Fibroblast of skin of back (primary cell): ENCODE data around the gene KCP.

Source experiments
- DNase-seq: peaks from one replicate; pipeline ENCODE4 v3.0.0-alpha.2; 2013

KCP gene

DNA sequence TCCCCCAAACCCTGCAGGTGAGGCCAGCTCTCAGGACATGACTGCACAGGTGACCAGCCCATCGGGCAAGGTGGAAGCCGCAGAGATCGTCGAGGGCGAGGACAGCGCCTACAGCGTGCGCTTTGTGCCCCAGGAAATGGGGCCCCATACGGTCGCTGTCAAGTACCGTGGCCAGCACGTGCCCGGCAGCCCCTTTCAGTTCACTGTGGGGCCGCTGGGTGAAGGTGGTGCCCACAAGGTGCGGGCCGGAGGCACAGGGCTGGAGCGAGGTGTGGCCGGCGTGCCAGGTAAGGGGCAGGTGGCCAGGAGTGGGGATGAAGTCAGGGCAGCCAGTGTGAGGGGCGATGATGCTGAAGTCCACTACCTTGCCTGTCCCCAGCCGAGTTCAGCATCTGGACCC is 56.1 kb downstream of the KCP start:
- no peak for DNase-seq

GRCh38 chr7:128853799-128854198 is 56.7 kb downstream of the KCP start:
- no peak for DNase-seq

GRCh38 chr7:128852537-128853254 is 57.8 kb downstream of the KCP start:
- DNase-seq = no peak

DNA sequence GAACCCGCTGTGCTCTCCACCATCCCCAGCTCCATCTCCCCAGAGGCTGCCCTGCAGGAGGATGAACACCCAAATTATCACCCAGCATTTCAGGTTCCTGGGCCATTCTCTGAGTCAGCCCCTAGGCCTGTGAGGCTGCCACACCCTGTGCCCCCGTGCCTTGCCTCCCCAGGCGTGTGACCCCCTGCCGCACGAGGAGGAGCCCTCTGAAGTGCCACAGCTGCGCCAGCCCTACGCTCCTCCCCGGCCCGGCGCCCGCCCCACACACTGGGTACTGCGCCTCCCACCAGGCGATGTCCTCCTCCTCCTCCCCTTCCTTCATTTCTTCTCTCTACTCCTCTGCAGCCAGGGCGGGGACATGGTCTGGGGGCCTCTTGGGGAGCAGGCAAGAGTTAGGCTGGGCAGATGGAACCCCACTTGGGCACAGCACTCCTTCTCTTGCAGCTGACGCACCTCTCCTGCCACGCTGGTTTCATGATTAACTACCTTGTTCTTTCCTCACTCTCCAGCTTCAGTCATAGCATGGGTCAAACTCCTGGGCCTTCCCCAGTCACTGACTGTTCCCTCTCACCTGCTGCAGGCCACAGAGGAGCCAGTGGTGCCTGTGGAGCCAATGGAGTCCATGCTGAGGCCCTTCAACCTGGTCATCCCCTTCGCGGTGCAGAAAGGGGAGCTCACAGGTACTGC is 60.6 kb downstream of the KCP start:
- no peak for DNase-seq

DNA sequence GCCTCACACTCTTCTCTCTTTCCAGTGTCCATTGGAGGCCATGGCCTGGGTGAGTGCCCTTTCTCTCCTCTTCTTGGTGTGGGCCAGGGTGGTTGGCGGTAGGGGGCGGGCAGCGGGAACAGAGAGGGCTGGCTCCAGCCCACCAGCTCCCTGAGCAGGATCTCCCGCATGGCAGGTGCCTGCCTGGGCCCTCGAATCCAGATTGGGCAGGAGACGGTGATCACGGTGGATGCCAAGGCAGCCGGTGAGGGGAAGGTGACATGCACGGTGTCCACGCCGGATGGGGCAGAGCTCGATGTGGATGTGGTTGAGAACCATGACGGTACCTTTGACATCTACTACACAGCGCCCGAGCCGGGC is 61.4 kb downstream of the KCP start:
- DNase-seq = no peak

DNA sequence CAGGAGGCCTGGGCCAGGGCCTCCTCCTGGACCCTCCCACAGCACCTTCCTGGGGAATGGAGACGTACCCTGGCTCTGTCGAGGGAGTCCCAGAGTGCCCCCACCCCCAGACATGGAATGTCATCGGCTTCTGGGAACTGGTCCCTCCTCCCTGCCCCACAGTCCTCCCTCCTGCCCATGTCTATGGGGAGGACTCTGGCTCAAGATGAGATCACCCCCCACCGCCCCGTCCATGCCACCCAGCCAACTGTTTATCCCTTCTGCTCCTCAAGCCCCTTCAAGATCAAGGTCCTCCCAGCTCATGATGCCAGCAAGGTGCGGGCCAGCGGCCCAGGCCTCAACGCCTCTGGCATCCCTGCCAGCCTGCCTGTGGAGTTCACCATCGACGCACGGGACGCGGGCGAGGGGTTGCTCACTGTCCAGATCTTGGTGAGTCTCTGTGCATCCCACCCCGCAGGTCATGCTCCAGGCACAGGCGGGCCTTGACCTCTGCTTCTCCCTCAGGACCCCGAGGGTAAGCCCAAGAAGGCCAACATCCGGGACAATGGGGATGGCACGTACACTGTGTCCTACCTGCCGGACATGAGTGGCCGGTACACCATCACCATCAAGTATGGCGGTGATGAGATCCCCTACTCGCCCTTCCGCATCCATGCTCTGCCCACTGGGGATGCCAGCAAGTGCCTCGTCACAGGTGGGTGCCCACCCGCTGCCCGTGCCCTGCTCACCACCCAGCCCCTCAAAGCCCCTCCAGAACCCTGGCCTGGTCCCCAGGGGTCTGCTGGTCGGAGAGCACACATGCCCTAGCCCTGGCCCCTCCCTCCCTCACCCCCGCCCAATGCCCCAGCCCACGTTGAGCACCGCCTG is 62.0 kb downstream of the KCP start:
- DNase-seq = no peak

- DNase-seq = no peak
Observed at GRCh38 chr7:128847721-128848211, 62.7 kb downstream of the KCP start.

DNA sequence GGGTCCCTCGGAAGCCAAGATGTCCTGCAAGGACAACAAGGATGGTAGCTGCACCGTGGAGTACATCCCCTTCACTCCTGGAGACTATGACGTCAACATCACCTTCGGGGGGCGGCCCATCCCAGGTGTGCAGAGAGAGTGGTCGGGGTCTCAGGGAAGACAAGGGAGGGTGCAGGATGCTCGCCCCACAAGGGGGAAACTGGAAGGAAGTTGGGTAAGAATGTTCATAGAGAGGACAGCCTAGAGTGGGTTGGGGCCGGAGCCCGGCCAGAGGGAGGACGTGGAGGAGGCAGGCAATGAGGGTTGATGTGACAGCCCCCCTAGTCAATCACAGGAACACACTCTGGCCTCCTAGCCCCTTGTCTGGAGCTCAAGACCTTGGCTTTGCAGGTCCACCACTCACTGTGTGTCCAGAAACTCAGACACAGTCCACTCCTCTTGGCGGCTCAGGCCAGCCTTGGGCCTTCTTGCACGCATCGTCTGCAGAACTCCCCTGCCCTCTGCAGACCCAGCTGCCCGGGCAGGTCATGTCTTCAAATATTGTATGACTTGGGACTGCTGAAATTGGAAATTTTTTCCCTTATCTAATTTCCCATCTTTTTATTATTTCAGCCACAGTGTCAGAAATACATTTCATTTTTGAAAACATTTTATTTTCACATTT is 63.6 kb downstream of the KCP start:
- no peak for DNase-seq

DNA sequence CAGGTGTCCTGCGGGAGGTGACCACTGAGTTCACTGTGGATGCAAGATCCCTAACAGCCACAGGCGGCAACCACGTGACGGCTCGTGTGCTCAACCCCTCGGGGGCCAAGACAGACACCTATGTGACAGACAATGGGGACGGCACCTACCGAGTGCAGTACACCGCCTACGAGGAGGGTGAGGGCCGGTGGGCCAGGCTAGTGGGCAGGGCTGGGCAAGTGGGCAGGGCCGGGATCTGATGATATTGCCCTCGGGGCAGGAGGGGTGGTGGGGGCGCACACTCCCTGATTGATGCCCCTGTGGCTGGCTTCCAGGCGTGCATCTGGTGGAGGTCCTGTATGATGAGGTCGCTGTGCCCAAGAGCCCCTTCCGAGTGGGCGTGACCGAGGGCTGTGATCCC is 64.5 kb downstream of the KCP start:
- no peak for DNase-seq

- no peak for DNase-seq
Observed at GRCh38 chr7:128845475-128845874, 65.0 kb downstream of the KCP start.

DNA sequence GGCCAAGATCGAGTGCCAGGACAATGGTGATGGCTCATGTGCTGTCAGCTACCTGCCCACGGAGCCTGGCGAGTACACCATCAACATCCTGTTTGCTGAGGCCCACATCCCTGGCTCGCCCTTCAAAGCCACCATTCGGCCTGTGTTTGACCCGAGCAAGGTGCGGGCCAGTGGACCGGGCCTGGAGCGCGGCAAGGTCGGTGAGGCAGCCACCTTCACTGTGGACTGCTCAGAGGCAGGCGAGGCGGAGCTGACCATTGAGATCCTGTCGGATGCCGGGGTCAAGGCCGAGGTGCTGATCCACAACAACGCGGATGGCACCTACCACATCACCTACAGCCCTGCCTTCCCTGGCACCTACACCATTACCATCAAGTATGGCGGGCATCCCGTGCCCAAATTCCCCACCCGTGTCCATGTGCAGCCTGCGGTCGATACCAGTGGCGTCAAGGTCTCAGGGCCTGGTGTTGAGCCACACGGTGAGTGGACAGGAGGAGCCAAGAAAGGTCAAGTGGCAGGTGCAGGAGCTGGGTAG is 65.7 kb downstream of the KCP start:
- DNase-seq = no peak

- DNase-seq = no peak
Observed at GRCh38 chr7:128843938-128844621, 66.4 kb downstream of the KCP start.

GRCh38 chr7:128842674-128843641 is 67.6 kb downstream of the KCP start:
- no peak for DNase-seq

GRCh38 chr7:128841921-128842673 is 68.4 kb downstream of the KCP start:
- DNase-seq = peak; percentile 49

DNA sequence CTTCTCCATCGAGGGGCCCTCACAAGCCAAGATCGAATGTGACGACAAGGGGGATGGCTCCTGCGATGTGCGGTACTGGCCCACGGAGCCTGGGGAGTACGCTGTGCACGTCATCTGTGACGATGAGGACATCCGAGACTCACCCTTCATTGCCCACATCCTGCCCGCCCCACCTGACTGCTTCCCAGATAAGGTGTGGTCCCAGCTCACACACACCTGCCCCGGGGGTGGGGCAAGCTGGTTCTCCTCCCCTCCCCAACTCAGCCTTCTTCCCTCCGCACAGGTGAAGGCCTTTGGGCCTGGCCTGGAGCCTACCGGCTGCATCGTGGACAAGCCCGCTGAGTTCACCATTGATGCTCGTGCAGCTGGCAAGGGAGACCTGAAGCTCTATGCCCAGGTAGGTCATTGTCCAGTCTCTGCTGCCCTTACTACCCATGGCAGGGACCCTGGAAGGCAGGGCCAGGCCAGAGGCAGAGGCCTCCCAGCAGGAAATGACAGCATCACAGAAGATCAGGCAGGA is 69.3 kb downstream of the KCP start:
- DNase-seq = no peak

DNA sequence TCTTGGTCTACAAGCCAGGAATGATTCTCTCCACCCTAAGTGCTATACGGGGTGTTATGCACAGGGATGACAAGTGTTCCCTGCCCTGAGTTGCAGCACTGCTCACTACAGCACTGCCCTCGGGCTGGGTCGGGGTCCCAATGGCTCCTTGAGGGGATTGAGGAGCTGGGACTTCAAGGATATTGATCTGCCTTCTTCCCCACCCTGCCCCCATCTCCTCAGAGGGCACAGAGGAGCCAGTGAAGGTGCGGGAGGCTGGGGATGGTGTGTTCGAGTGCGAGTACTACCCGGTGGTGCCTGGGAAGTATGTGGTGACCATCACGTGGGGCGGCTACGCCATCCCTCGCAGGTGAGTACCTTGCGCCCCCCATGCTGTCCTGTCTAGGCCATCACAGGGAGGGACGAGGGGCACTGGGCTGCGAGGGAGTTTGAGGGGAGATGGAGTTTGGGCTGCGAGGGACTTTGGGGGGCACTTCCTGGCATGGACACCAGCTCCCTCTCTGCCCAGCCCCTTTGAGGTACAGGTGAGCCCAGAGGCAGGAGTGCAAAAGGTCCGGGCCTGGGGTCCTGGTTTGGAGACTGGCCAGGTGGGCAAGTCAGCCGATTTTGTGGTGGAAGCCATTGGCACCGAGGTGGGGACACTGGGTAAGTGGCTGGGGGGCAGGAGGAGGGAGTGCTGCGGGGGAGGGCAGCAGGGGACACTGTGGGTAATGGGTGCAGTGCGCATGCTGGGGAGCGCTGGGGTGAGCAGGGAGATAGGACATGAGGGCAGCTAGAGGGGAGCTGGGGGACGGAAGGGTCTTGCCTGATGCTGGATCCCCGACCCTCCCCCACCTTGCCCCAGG is 70.0 kb downstream of the KCP start:
- DNase-seq = no peak

GRCh38 chr7:128839751-128840177 is 70.7 kb downstream of the KCP start:
- DNase-seq = no peak

DNA sequence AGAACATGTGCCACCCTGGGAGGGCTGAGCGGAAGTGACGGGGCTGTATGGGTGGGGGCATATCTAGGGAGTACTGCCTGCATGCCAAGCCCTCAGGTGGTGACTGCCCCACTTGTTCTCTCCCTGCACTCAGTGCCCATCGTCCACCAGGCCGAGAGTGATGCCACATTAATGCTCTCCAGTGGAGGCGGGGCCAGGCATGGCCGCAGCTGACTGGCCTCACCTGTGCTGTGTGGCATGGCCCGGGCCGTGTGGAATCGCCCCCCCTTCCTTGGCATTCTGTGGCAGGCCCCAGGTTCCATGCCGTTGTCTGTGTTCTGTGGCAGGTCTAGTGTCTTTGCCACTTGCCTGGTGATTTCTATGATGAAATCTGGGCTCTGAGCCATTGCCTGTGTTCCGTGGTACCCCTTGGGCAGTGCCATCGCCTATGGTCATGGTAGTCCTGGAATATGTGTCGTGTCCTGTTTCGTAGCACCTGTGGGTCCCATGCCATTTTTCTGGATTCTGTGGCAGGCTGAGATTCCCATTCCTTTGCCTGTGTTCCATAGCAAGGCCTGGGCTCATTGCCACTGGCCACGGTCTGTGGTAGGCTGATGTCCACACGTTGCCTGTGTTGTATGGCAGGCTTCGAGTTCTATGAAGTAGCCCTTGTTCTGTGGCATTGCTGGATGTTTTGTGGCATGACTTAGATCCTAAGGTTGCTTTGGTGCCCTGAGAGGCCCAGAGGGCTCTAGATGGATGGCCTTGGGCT is 71.4 kb downstream of the KCP start:
- DNase-seq = no peak
